Spleen (tissue), 11 donors: ENCODE data around the gene CAMTA1. TPM values are rescaled to one million over a fixed set of nuclear protein-coding genes. Genes with fewer than 3 reads are reported as not detected.

Source experiments
- DNase-seq: peaks from one replicate; pipeline ENCODE4 v3.0.0-alpha.2; 2020
- H3K27ac ChIP-seq, 8 donors: fragments of 200-600 bp; sonication (generic) in 7 of 8; 1 replicate in 4 of 8; 2 replicates in 4 of 8; pipeline versions ENCODE4 v1.5.0 to v1.8.0; 2016 to 2021; ENCODE audit warnings: inconsistent platforms in 4 of 8, mild to moderate bottlenecking in 4 of 8, moderate library complexity in 1 of 8
- H3K27me3 ChIP-seq, 7 donors: fragments of 200-600 bp; sonication (generic) in 6 of 7; replicated peaks in 1 of 7; 1 replicate in 4 of 7; 2 replicates in 3 of 7; pipeline versions ENCODE4 v1.5.0 to v1.8.0; 2016 to 2021; ENCODE audit warnings: inconsistent platforms in 3 of 7, mild to moderate bottlenecking in 1 of 7
- H3K36me3 ChIP-seq, 6 donors: fragments of 200-600 bp; sonication (generic) in 5 of 6; 1 replicate in 4 of 6; 2 replicates in 2 of 6; pipeline versions ENCODE4 v1.5.0 to v1.8.0; 2016 to 2021; ENCODE audit warnings: inconsistent platforms in 2 of 6
- H3K4me1 ChIP-seq, 6 donors: fragments of 200-600 bp; sonication (generic) in 5 of 6; 1 replicate in 3 of 6; 2 replicates in 3 of 6; pipeline versions ENCODE4 v1.5.0 to v1.8.0; 2016 to 2021; ENCODE audit warnings: inconsistent platforms in 3 of 6
- H3K4me3 ChIP-seq, 8 donors: fragments of 200-600 bp; sonication (generic) in 7 of 8; 1 replicate in 4 of 8; 2 replicates in 4 of 8; pipeline versions ENCODE4 v1.5.0 to v1.8.0; 2016 to 2021; ENCODE audit warnings: inconsistent platforms in 4 of 8, mild to moderate bottlenecking in 4 of 8, moderate library complexity in 2 of 8
- H3K9me3 ChIP-seq, 8 donors: fragments of 200-600 bp; sonication (generic) in 7 of 8; 1 replicate in 4 of 8; 2 replicates in 4 of 8; pipeline versions ENCODE4 v1.5.0 to v1.8.0; 2016 to 2021; ENCODE audit warnings: inconsistent platforms in 4 of 8
- POLR2A ChIP-seq, 3 donors: fragments of 450-650 bp; IDR thresholded peaks; one replicate each; pipeline ENCODE4 v1.5.1; 2017; ENCODE audit warnings: antibody characterized with exemption in 3 of 3, mild to moderate bottlenecking in 1 of 3
- POLR2AphosphoS5 ChIP-seq, 3 donors: sonication (generic); formaldehyde crosslinking; IDR thresholded peaks; one replicate each; pipeline ENCODE4 v1.5.1; 2017; ENCODE audit warnings: antibody characterized with exemption in 3 of 3
- WGBS, 5 donors: extraction: QIAGEN DNeasy Blood & Tissue Kit in 3 of 5; methylation state at CpG; one replicate each; pipeline versions ENCODE4 v1.1.5 to v1.1.7; 2013 to 2018; 5-methylcytosine and 5-hydroxymethylcytosine counted together
- intact Hi-C: fragments of 100-400 bp; cut with DNase I; formaldehyde crosslinking; loops from one replicate; pipeline ENCODE4 v1.15.0; 2023; ENCODE audit warnings: low total_unique reads
- polyA plus RNA-seq, 3 donors: library from polyadenylated mRNA; stranded (reverse); fragments of 200-250 nt; gene quantifications; one replicate each; pipeline ENCODE4 v1.2.1, GENCODE V29; 2013
- total RNA-seq, 7 donors: library from RNA; depleted of rRNA in 3 of 7; stranded (reverse); fragments of >200 nt in 3 of 7; fragmentation: NEBNext Ultra II Directional in 4 of 7; extraction: Animal tissue kit (Norgen Biotek cat#: 25700) in 4 of 7; gene quantifications; one replicate each; pipeline versions ENCODE4 v1.1.0 to v1.2.1, GENCODE V29; 2016 to 2021
- TF ChIP-seq, protein P1 (sequence below), 11 experiments: fragments of 200-600 bp in 7 of 11; fragments of 450-650 bp in 4 of 11; sonication (generic) in 4 of 11; IDR thresholded peaks in 8 of 11; conservative IDR thresholded peaks in 3 of 11; 1 replicate in 7 of 11; 2 replicates in 4 of 11; pipeline versions ENCODE4 v1.4.0 to v1.8.0; 2016 to 2021; ENCODE audit warnings: antibody characterized with exemption in 11 of 11, inconsistent platforms in 4 of 11, mild to moderate bottlenecking in 1 of 11
- donor health status: healthy with polysubstance abuse.
- donor health status: DM: no; HTN: no; CAD: no; lungs with moderate emphysema.
- donor health status: DM: no; HTN: no; CAD: no.
- donor health status: Bipolar disorder and iron deficiency.
- donor health status: healthy.
- donor health status: DM: no; HTN: no; CAD: no.
- donor health status: DM: yes; HTN: yes; CAD: no.

Gene CAMTA1
- total and polyA plus RNA-seq, 10 donors = 53.0 to 106 (median 77.3) TPM

DNA sequence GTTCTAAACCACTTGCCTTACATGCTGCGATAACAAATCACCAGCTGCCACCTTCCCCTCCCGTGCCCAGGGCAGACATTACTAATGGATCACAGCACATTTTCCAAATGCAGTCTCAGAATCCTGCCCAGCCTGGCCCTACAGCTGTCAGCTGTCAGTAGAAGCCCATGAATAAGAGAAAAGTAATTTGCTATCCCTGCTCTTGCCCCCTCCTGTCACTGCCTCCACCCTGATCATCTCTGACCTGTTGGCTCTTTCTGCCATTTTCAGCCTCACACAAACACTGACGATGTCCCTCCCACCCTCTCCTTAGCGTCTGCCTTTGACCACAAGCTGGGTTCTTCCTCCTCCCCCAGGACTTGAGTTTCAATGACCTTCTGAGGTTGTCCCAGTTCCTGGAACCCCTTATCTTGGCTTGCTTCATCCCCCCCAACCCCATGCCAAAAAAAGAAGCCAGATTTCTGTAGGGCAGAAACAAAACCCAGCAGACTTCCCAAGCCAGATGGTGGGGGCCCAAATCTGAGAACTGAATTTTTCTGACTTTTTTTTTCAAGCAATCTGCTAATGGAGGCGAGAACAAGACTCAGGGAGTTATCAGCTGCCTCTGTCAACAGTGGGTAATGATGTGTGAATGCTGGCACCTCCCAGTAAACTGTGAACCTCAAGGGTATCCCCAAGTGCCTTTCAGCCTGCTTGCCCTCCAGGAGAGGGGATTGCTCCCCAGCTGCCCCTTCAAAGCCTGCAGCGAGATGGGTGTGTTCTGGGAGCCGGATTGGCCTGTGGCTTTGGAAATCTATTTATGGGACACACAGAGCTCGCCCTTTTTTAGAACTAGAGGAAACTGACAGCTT is 769.4 kb downstream of the CAMTA1 start:
- H3K9me3 ChIP-seq = peaks cover 0 to 5% (median 0%) of the 10 kb centered on the region in 8 donors
- peaks cover 15 to 56% (median 30%) of the 10 kb centered on the region in 6 donors for H3K4me1 ChIP-seq
- WGBS, 5 donors = 39 to 52% (median 45%) methylated on average over 8 of the region's 8 CpGs
- no peak for TF ChIP-seq POLR2A (IDR thresholded peaks at IDR 0.05)
- TF ChIP-seq POLR2AphosphoS5 (IDR thresholded peaks at IDR 0.05) = peak in 2 of 3 donors; percentile 24 to 27
- peaks cover 0 to 11% (median 0%) of the 10 kb centered on the region in 7 donors for H3K27me3 ChIP-seq
- no peaks in the 10 kb centered on the region for H3K36me3 ChIP-seq
- peak overlapping the region in 5 of 8 donors; percentile 21 to 75 (median 47) for H3K27ac ChIP-seq
- H3K4me3 ChIP-seq = no peak overlapping the region
- peak; percentile 47 for DNase-seq
- intact Hi-C loops = no loop called here

DNA sequence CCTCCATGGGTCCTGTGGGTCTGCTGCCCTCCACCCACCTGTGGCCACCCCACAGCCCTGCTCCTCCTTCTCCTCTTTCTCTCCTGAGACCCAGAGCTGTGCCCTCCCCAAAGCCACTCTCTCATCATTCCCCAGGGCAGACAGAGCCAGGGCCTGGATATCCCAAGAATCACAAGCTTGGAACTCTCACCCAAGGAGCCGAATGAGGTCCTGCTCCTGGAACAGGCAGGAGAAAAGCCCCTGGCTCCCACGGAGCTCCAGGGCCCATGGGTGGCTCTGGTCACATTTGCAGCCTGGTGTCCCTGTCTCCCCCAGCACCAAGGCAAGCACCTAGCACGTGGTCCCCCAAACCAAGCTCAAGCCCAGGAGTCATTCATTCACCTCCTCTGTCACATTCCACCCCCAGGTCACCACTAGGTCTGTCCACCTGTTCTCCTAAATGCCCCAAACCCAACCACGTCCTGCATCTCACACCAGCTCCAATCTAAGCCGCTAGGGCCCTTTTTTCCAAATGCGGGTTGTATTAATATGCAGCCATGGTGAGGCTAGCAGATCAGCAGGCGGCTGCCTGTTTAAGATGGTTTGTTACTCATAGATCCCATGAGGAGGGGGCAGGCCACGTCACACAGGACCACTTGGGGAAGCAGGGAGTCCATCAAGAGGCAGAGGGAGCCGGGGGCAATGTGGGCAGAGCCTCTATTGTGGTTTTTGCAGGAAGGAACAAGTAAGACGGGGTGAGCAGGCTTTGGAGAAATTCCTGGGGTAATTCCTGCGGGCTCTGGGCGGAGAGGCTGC is 770.3 kb downstream of the CAMTA1 start:
- Histone ChIP-seq H3K9me3 (peaks cover 0 to 5% (median 0%) of the 10 kb centered on the region in 8 donors), H3K4me1 (peaks cover 8 to 47% (median 20%) of the 10 kb centered on the region in 6 donors), H3K4me3 (no peak overlapping the region), H3K27me3 (peaks cover 0 to 11% (median 0%) of the 10 kb centered on the region in 7 donors), H3K27ac (peak overlapping the region in 4 of 8 donors; percentile 21 to 75 (median 44)), H3K36me3 (no peaks in the 10 kb centered on the region)
- WGBS, 5 donors = 37 to 64% (median 57%) methylated on average over 12 of the region's 12 CpGs
- intact Hi-C loops = no loop called here
- DNase-seq = peak; percentile 43
- TF ChIP-seq, protein P1, sequence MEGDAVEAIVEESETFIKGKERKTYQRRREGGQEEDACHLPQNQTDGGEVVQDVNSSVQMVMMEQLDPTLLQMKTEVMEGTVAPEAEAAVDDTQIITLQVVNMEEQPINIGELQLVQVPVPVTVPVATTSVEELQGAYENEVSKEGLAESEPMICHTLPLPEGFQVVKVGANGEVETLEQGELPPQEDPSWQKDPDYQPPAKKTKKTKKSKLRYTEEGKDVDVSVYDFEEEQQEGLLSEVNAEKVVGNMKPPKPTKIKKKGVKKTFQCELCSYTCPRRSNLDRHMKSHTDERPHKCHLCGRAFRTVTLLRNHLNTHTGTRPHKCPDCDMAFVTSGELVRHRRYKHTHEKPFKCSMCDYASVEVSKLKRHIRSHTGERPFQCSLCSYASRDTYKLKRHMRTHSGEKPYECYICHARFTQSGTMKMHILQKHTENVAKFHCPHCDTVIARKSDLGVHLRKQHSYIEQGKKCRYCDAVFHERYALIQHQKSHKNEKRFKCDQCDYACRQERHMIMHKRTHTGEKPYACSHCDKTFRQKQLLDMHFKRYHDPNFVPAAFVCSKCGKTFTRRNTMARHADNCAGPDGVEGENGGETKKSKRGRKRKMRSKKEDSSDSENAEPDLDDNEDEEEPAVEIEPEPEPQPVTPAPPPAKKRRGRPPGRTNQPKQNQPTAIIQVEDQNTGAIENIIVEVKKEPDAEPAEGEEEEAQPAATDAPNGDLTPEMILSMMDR (IDR thresholded peaks at IDR 0.05 in 8 of 11, conservative IDR thresholded peaks at IDR 0.05 in 3 of 11) = no peak
- TF ChIP-seq POLR2AphosphoS5 (IDR thresholded peaks at IDR 0.05) (no peak), POLR2A (IDR thresholded peaks at IDR 0.05) (no peak)

DNA sequence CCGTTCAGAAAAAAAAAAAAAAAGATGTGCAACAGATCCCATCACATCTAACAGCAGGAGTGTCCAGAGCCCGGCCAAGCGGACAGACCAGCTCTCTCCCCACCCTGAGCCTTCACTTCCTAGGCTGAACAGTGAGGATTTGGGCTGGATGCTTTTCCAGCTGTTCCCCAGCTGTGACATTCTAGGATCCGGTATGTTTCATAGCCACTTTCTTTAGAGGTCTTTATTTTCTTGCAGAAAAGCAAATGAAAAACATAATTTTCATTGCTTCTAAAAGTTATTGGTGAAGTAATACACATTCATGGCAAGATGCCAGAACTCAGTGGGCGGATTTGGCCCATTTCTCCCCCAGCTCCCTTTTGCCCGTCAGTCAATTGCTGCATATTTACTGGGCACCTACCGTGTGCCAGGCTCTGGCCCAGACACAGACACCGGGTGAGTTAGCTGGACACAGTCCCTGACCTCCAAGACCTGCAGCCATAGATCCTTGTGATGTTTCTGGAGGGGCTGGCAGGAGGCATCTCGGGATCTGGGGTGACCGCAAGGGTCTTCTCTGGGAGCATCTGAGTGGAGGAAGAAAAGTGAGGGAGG is 772.1 kb downstream of the CAMTA1 start:
- WGBS, 5 donors = 72 to 81% (median 79%) methylated on average over 10 of the region's 10 CpGs
- Histone ChIP-seq H3K36me3 (no peaks in the 10 kb centered on the region), H3K4me3 (no peak overlapping the region), H3K9me3 (peaks cover 0 to 5% (median 0%) of the 10 kb centered on the region in 8 donors), H3K27me3 (peaks cover 0 to 11% (median 0%) of the 10 kb centered on the region in 7 donors), H3K4me1 (peaks cover 0 to 28% (median 4%) of the 10 kb centered on the region in 6 donors), H3K27ac (peak overlapping the region in 2 of 8 donors; percentile 33 to 75)
- TF ChIP-seq POLR2AphosphoS5 (IDR thresholded peaks at IDR 0.05) (no peak), POLR2A (IDR thresholded peaks at IDR 0.05) (no peak)
- TF ChIP-seq, protein P1 (IDR thresholded peaks at IDR 0.05 in 8 of 11, conservative IDR thresholded peaks at IDR 0.05 in 3 of 11) = no peak
- DNase-seq = peak; percentile 16
- intact Hi-C loops = no loop called here

DNA sequence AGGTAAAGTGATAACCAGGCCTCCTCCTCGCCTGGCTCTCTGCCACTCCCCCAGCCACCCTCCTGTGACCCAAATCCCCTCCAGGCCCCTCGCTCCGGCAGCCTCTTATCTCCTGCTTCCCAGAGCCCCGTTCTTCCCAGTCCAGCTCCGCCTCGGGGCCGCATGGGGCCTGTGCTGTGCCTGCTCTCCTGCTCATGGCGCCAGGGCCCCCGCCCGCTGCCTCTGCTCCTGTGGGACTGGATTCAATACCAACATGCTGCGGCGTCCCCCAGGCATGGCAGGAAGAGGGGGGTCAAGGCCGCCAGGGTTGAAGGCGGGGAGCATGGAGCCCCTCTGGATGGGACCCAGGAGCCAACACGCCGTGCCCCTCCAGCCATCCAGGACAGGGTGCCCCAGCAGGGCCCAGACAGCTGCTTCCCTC is 772.8 kb downstream of the CAMTA1 start:
- Histone ChIP-seq H3K27me3 (peaks cover 0 to 11% (median 0%) of the 10 kb centered on the region in 7 donors), H3K4me1 (peaks cover 0 to 22% (median under 1%) of the 10 kb centered on the region in 6 donors), H3K27ac (peak overlapping the region in 1 of 8 donors; percentile 75), H3K9me3 (peaks cover 0 to 5% (median 0%) of the 10 kb centered on the region in 8 donors), H3K36me3 (no peaks in the 10 kb centered on the region), H3K4me3 (no peak overlapping the region)
- peak; percentile 70 for DNase-seq
- TF ChIP-seq POLR2A (IDR thresholded peaks at IDR 0.05) = no peak
- TF ChIP-seq POLR2AphosphoS5 (IDR thresholded peaks at IDR 0.05) = no peak
- TF ChIP-seq, protein P1 (IDR thresholded peaks at IDR 0.05 in 8 of 11, conservative IDR thresholded peaks at IDR 0.05 in 3 of 11) = no peak
- intact Hi-C loops = no loop called here
- WGBS, 5 donors = 77 to 90% (median 83%) methylated on average over 10 to 16 of the region's 16 CpGs
